Glutamatergic neuron (in vitro differentiated cells): ENCODE measurements around the gene PPARD. TPM values are rescaled to one million over a fixed set of nuclear protein-coding genes. Genes with fewer than 3 reads are reported as not detected.
"Not testable (repeated sequence)": the region's sequence is repeated elsewhere in the genome, so short reads cannot be mapped to it uniquely, and the experiment has no call there.

Source experiments
- DNase-seq: peaks from one replicate; pipeline ENCODE4 v3.0.0; 2022
- H3K27ac Mint-ChIP-seq: one replicate; pipeline ENCODE4 v1.8.0; 2020; ENCODE audit warnings: mild to moderate bottlenecking, mixed read lengths, inconsistent platforms; ENCODE audit not compliant: unreplicated experiment
- H3K27me3 Mint-ChIP-seq: one replicate; pipeline ENCODE4 v1.8.0; 2020; ENCODE audit warnings: mild to moderate bottlenecking, moderate library complexity, mixed read lengths, inconsistent platforms; ENCODE audit not compliant: unreplicated experiment
- H3K36me3 Mint-ChIP-seq: one replicate; pipeline ENCODE4 v1.8.0; 2020; ENCODE audit warnings: mild to moderate bottlenecking, mixed read lengths, inconsistent platforms; ENCODE audit not compliant: unreplicated experiment
- H3K4me1 Mint-ChIP-seq: one replicate; pipeline ENCODE4 v1.8.0; 2020; ENCODE audit warnings: mild to moderate bottlenecking, low read depth, mixed read lengths, inconsistent platforms; ENCODE audit not compliant: unreplicated experiment
- H3K4me3 Mint-ChIP-seq: one replicate; pipeline ENCODE4 v1.8.0; 2020; ENCODE audit warnings: mild to moderate bottlenecking, mixed read lengths, inconsistent platforms; ENCODE audit not compliant: unreplicated experiment
- H3K9me3 Mint-ChIP-seq: one replicate; pipeline ENCODE4 v1.8.0; 2020; ENCODE audit warnings: mild to moderate bottlenecking, moderate library complexity, mixed read lengths, inconsistent platforms; ENCODE audit not compliant: unreplicated experiment
- CTCF ChIP-seq: fragments of 200-600 bp; sonication (generic); IDR thresholded peaks from one replicate; pipeline ENCODE4 v1.5.0; 2021; ENCODE audit not compliant: partially characterized antibody, unreplicated experiment
- total RNA-seq: library from RNA; stranded (reverse); fragmentation: NEBNext Ultra II Directional; extraction: Animal tissue kit (Norgen Biotek cat#: 25700); gene quantifications from one replicate; pipeline ENCODE4 v1.2.1, GENCODE V29; 2021; ENCODE audit not compliant: unreplicated experiment

PPARD gene
- total RNA-seq, 1 donor from 2014 or later = 37.5 TPM

GRCh38 chr6:35386989-35387388 is 44.6 kb downstream of the PPARD start:
- no peak for TF ChIP-seq CTCF
- Mint-ChIP-seq H3K27ac (peak overlapping the region; percentile 17), H3K9me3 (peaks cover 4% of the 10 kb centered on the region), H3K36me3 (no peaks in the 10 kb centered on the region), H3K4me1 (peaks cover 10% of the 10 kb centered on the region), H3K27me3 (peaks cover 7% of the 10 kb centered on the region), H3K4me3 (no peak overlapping the region)
- DNase-seq = no peak

- H3K27ac Mint-ChIP-seq = peak overlapping the region; percentile 43
- H3K36me3 Mint-ChIP-seq = no peaks in the 10 kb centered on the region
- H3K9me3 Mint-ChIP-seq = peaks cover 2% of the 10 kb centered on the region
Measured at GRCh38 chr6:35388030-35388429, 45.7 kb downstream of the PPARD start.

GRCh38 chr6:35388772-35389352 is 46.5 kb downstream of the PPARD start:
- peaks cover 5% of the 10 kb centered on the region for H3K27me3 Mint-ChIP-seq
- no peak overlapping the region for H3K4me3 Mint-ChIP-seq
- TF ChIP-seq CTCF = no peak
- peaks cover 2% of the 10 kb centered on the region for H3K9me3 Mint-ChIP-seq
- no peak for DNase-seq
- H3K4me1 Mint-ChIP-seq = peaks cover 10% of the 10 kb centered on the region
- H3K27ac Mint-ChIP-seq = no peak overlapping the region
- no peaks in the 10 kb centered on the region for H3K36me3 Mint-ChIP-seq

More at GRCh38 chr6:35388030-35388429, 45.7 kb downstream of the PPARD start:
- TF ChIP-seq CTCF = no peak
- H3K4me3 Mint-ChIP-seq = no peak overlapping the region
- H3K27me3 Mint-ChIP-seq = peaks cover 5% of the 10 kb centered on the region
- peaks cover 10% of the 10 kb centered on the region for H3K4me1 Mint-ChIP-seq
- DNase-seq = no peak

GRCh38 chr6:35389386-35389785 is 47.0 kb downstream of the PPARD start:
- H3K36me3 Mint-ChIP-seq, H3K4me1 Mint-ChIP-seq, H3K27me3 Mint-ChIP-seq, DNase-seq, H3K9me3 Mint-ChIP-seq, H3K4me3 Mint-ChIP-seq, H3K27ac Mint-ChIP-seq: not testable (repeated sequence)

GRCh38 chr6:35391240-35391968 is 49.0 kb downstream of the PPARD start:
- no peak overlapping the region for H3K27ac Mint-ChIP-seq
- peaks cover 4% of the 10 kb centered on the region for H3K4me1 Mint-ChIP-seq
- peaks cover 2% of the 10 kb centered on the region for H3K9me3 Mint-ChIP-seq
- H3K36me3 Mint-ChIP-seq = no peaks in the 10 kb centered on the region
- TF ChIP-seq CTCF = no peak
- H3K27me3 Mint-ChIP-seq = peaks cover 5% of the 10 kb centered on the region
- H3K4me3 Mint-ChIP-seq = no peak overlapping the region
- DNase-seq = no peak
